ENCODE data around the gene BTN2A1. TPM values are rescaled to one million over a fixed set of nuclear protein-coding genes. Genes with fewer than 3 reads are reported as not detected.

The BTN2A1 gene
- total and polyA plus RNA-seq, 9 of the 15 experiments (the other 6 are each of a cell fraction or from before 2014, with no cell fraction given) = 6.7 to 22.1 (median 16.4) TPM

- TF ChIP-seq SAFB2 (IDR thresholded peaks at IDR 0.05; ENCODE audit: borderline replicate concordance, low read depth, low read length, severe bottlenecking) = no peak
- TF ChIP-seq ZBTB5 (IDR thresholded peaks at IDR 0.05) = 0 out of 2 replicates have a peak, but pooled peaks have one; percentile 22
- no peak for TF ChIP-seq CREB3 (tag; conservative IDR thresholded peaks at IDR 0.05; ENCODE audit: low read depth)
- TF ChIP-seq TEAD2 (tag; IDR thresholded peaks at IDR 0.05) = no peak
- TF ChIP-seq NFYB (IDR thresholded peaks at IDR 0.05; ENCODE audit: extremely low read depth, insufficient read length) = no peak
- TF ChIP-seq ZC3H8 (IDR thresholded peaks at IDR 0.05) = no peak
- TF ChIP-seq MAFG (tag; conservative IDR thresholded peaks at IDR 0.05) = no peak
- no peak for TF ChIP-seq HEY1 (CRISPR knock-in tag; IDR thresholded peaks at IDR 0.05; ENCODE audit: borderline replicate concordance)
- TF ChIP-seq MCM5 (IDR thresholded peaks at IDR 0.05; ENCODE audit: low read depth) = no peak
- no peak for TF ChIP-seq HSF4 (CRISPR knock-in tag; IDR thresholded peaks at IDR 0.05; ENCODE audit: borderline replicate concordance)
- TF ChIP-seq CEBPG (CRISPR knock-in tag; IDR thresholded peaks at IDR 0.05) = no peak
- no peak for TF ChIP-seq CEBPG (tag; conservative IDR thresholded peaks at IDR 0.05 in 1 of 2, IDR thresholded peaks at IDR 0.05 in 1 of 2)
- TF ChIP-seq ZBTB11 (CRISPR knock-in tag; IDR thresholded peaks at IDR 0.05) = peak in 1 of 3 experiments; percentile 47; a peak in 1 of 6 replicates
- TF ChIP-seq PHTF2 (CRISPR knock-in tag; IDR thresholded peaks at IDR 0.05) = no peak
- TF ChIP-seq GATAD2A (IDR thresholded peaks at IDR 0.05) = no peak
- TF ChIP-seq ZNF436 (CRISPR knock-in tag; IDR thresholded peaks at IDR 0.05) = no peak
- no peak for TF ChIP-seq GTF2E2 (tag; IDR thresholded peaks at IDR 0.05)
- TF ChIP-seq BRD4 (IDR thresholded peaks at IDR 0.05) = no peak
- peak; percentile 35; the same call in 1 of the 2 replicates for TF ChIP-seq LARP7 (IDR thresholded peaks at IDR 0.05)
- no peak for TF ChIP-seq MYNN (IDR thresholded peaks at IDR 0.05)
- TF ChIP-seq MYNN (CRISPR knock-in tag; IDR thresholded peaks at IDR 0.05) = no peak
- no peak for TF ChIP-seq TCF7 (IDR thresholded peaks at IDR 0.05; ENCODE audit: borderline replicate concordance)
- TF ChIP-seq NFE2 (IDR thresholded peaks at IDR 0.05; ENCODE audit: low read depth) = no peak
- 0 out of 2 replicates have a peak, but pooled peaks have one; percentile 17 for TF ChIP-seq PML (IDR thresholded peaks at IDR 0.05; ENCODE audit: low read length)
Measured at GRCh38 chr6:26478100-26478984, 20.6 kb downstream of the BTN2A1 start (continued).
